Kidney (tissue), 14 donors: ENCODE data around the gene C9orf85. TPM values are rescaled to one million over a fixed set of nuclear protein-coding genes. Genes with fewer than 3 reads are reported as not detected.

Experiments used
- DNase-seq, 5 donors: peaks; one replicate each; pipeline ENCODE4 v3.0.0-alpha.2; 2013 to 2020
- FAIRE-seq: peaks from 2 replicates; lab custom pipeline; 2012; peaks lifted over from hg19 to GRCh38; lab: Jason Lieb, UNC
- H3K27ac ChIP-seq, 2 donors: one replicate each; pipeline ENCODE4 v1.7.0; 2013; ENCODE audit warnings: low read depth in 2 of 2, low read length in 2 of 2, inconsistent platforms in 1 of 2
- H3K27me3 ChIP-seq: one replicate; pipeline ENCODE4 v1.7.1; 2013; ENCODE audit warnings: low read length, inconsistent platforms; ENCODE audit not compliant: control insufficient read depth, insufficient read depth
- H3K36me3 ChIP-seq, 3 donors: one replicate each; pipeline versions ENCODE4 v1.7.0 to v1.7.1; 2013; ENCODE audit warnings: low read length in 3 of 3, control low read depth in 1 of 3, inconsistent platforms in 1 of 3; ENCODE audit not compliant: insufficient read depth in 3 of 3, control insufficient read depth in 2 of 3
- H3K4me1 ChIP-seq, 3 donors: one replicate each; pipeline versions ENCODE4 v1.7.0 to v1.7.1; 2013; ENCODE audit warnings: low read length in 3 of 3, inconsistent platforms in 1 of 3, low read depth in 1 of 3; ENCODE audit not compliant: control insufficient read depth in 2 of 3, insufficient read depth in 2 of 3
- H3K4me3 ChIP-seq, 3 donors: one replicate each; pipeline versions ENCODE4 v1.7.0 to v1.8.1; 2013; ENCODE audit warnings: low read length in 3 of 3, control low read depth in 1 of 3, inconsistent platforms in 1 of 3
- H3K9ac ChIP-seq, 3 donors: one replicate each; pipeline versions ENCODE4 v1.7.0 to v1.7.1; 2013; ENCODE audit warnings: low read length in 3 of 3, control low read depth in 1 of 3, inconsistent platforms in 1 of 3
- H3K9me3 ChIP-seq, 3 donors: one replicate each; pipeline versions ENCODE4 v1.7.0 to v1.7.1; 2013; ENCODE audit warnings: low read length in 3 of 3, control low read depth in 1 of 3, inconsistent platforms in 1 of 3; ENCODE audit not compliant: control insufficient read depth in 2 of 3, insufficient read depth in 1 of 3
- CTCF ChIP-seq: IDR thresholded peaks from 3 replicates; pipeline ENCODE4 v1.5.1; 2012; ENCODE audit warnings: mild to moderate bottlenecking, moderate library complexity, borderline replicate concordance; ENCODE audit not compliant: insufficient read depth; ENCODE audit errors: extremely low read depth
- intact Hi-C: fragments of 100-400 bp; cut with DNase I; formaldehyde crosslinking; loops from one replicate; pipeline ENCODE4 v1.11.1; 2022
- polyA plus RNA-seq: library from polyadenylated mRNA; stranded (reverse); fragments of 350-450 nt; fragmentation: Illumina TruSeq; extraction: RNeasy Lipid Tissue Mini Kit (QIAGEN cat#74804); gene quantifications from one replicate; pipeline ENCODE4 v1.2.3, GENCODE V29; 2014; ENCODE audit warnings: low read depth, low replicate concordance; ENCODE audit not compliant: insufficient read depth
- total RNA-seq: library from RNA; stranded (reverse); fragmentation: NEBNext Ultra II Directional; extraction: Animal tissue kit (Norgen Biotek cat#: 25700); gene quantifications from one replicate; pipeline ENCODE4 v1.2.1, GENCODE V29; 2021
- donor health status: control.
- donor health status: control.
- donor health status: control.
- donor health status: control.
- donor health status: control.
- donor health status: DM: yes; HTN: yes; CAD: no.
- donor health status: Normal renal cell carcinoma (clear cell type).

Gene C9orf85
- total and polyA plus RNA-seq, 2 donors from 2014 or later = 7.0 to 8.1 TPM

- intact Hi-C loops = no loop called here
- TF ChIP-seq CTCF = no peak
- FAIRE-seq = no peak
Observed at GRCh38 chr9:71924576-71924975, 13.1 kb downstream of the C9orf85 start.

GRCh38 chr9:71925834-71926233, 14.4 kb downstream of the C9orf85 start:
- intact Hi-C loops = no loop called here
- H3K4me1 ChIP-seq = no peaks in the 10 kb centered on the region
- no peaks in the 10 kb centered on the region for H3K27me3 ChIP-seq
- no peak overlapping the region for H3K27ac ChIP-seq
- FAIRE-seq = no peak
- H3K36me3 ChIP-seq = no peaks in the 10 kb centered on the region
- H3K4me3 ChIP-seq = no peak overlapping the region
- no peak overlapping the region for H3K9ac ChIP-seq
- no peak for TF ChIP-seq CTCF
- DNase-seq = no peak
- no peaks in the 10 kb centered on the region for H3K9me3 ChIP-seq

More at GRCh38 chr9:71924576-71924975, 13.1 kb downstream of the C9orf85 start:
- H3K27me3 ChIP-seq = no peaks in the 10 kb centered on the region
- H3K4me1 ChIP-seq = no peaks in the 10 kb centered on the region
- no peak overlapping the region for H3K4me3 ChIP-seq
- H3K36me3 ChIP-seq = no peaks in the 10 kb centered on the region
- DNase-seq = no peak
- H3K9ac ChIP-seq = no peak overlapping the region
- no peaks in the 10 kb centered on the region for H3K9me3 ChIP-seq
- no peak overlapping the region for H3K27ac ChIP-seq

- Histone ChIP-seq H3K27ac (no peak overlapping the region), H3K36me3 (no peaks in the 10 kb centered on the region), H3K4me1 (no peaks in the 10 kb centered on the region), H3K27me3 (no peaks in the 10 kb centered on the region), H3K9ac (no peak overlapping the region), H3K9me3 (no peaks in the 10 kb centered on the region), H3K4me3 (no peak overlapping the region)
- no peak for TF ChIP-seq CTCF
- no peak for DNase-seq
- FAIRE-seq = no peak
- intact Hi-C loops = no loop called here
Observed at GRCh38 chr9:71928376-71928775, 16.9 kb downstream of the C9orf85 start.

- Histone ChIP-seq H3K27me3 (no peaks in the 10 kb centered on the region), H3K36me3 (no peaks in the 10 kb centered on the region), H3K9me3 (no peaks in the 10 kb centered on the region), H3K27ac (no peak overlapping the region), H3K9ac (no peak overlapping the region), H3K4me3 (no peak overlapping the region), H3K4me1 (no peaks in the 10 kb centered on the region)
- intact Hi-C loops = no loop called here
- FAIRE-seq = no peak
- TF ChIP-seq CTCF = no peak
- no peak for DNase-seq
Observed at GRCh38 chr9:71928806-71929205, 17.4 kb downstream of the C9orf85 start.
